ENCODE results near the gene DGCR2.

Gene DGCR2

GRCh38 chr22:19121631-19122142 is 525 bp downstream of the DGCR2 start:
- H4K20me1 ChIP-seq (ENCODE audit: insufficient read depth, low read length), result peaks cover 48% of the 10 kb centered on the region
- no peaks in the 10 kb centered on the region for H3K9me3 ChIP-seq (ENCODE audit: insufficient read depth, low read length)
- peaks cover 55% of the 10 kb centered on the region for H3K79me2 ChIP-seq (ENCODE audit: low read length)
- TF ChIP-seq EZH2phosphoT487 (IDR thresholded peaks at IDR 0.05; ENCODE audit: low read depth) (no peak), CTCF (IDR thresholded peaks at IDR 0.05; ENCODE audit: low read depth, low read length) (no peak)
- H3K27me3 ChIP-seq (ENCODE audit: low read depth, low read length), result no peaks in the 10 kb centered on the region
- peak overlapping the region; percentile 89 for H3K4me2 ChIP-seq (ENCODE audit: low read length)
- H3K27ac ChIP-seq (ENCODE audit: low read length), result peak overlapping the region; percentile 55
- H3K4me1 ChIP-seq (ENCODE audit: low read length), result peaks cover 21% of the 10 kb centered on the region
- H2AFZ ChIP-seq (ENCODE audit: low read depth, low read length), result peak overlapping the region; percentile 86; the same call in 1 of the 2 replicates
- H3K9ac ChIP-seq (ENCODE audit: low read length), result peak overlapping the region; percentile 92
- peak overlapping the region; percentile 88 for H3K4me3 ChIP-seq (ENCODE audit: low read length)
- peaks cover 5% of the 10 kb centered on the region for H3K36me3 ChIP-seq (replicated peaks; ENCODE audit: low read depth, low read length)

- Histone ChIP-seq H3K4me1 (ENCODE audit: low read length) (peaks cover 21% of the 10 kb centered on the region), H3K79me2 (ENCODE audit: low read length) (peaks cover 61% of the 10 kb centered on the region), H3K36me3 (replicated peaks; ENCODE audit: low read depth, low read length) (peaks cover 5% of the 10 kb centered on the region), H3K4me3 (ENCODE audit: low read length) (peak overlapping the region; percentile 88), H2AFZ (ENCODE audit: low read depth, low read length) (no peak overlapping the region), H3K27ac (ENCODE audit: low read length) (no peak overlapping the region), H3K9me3 (ENCODE audit: insufficient read depth, low read length) (no peaks in the 10 kb centered on the region), H3K9ac (ENCODE audit: low read length) (peak overlapping the region; percentile 92), H3K27me3 (ENCODE audit: low read depth, low read length) (no peaks in the 10 kb centered on the region), H3K4me2 (ENCODE audit: low read length) (peak overlapping the region; percentile 89), H4K20me1 (ENCODE audit: insufficient read depth, low read length) (peaks cover 55% of the 10 kb centered on the region)
- TF ChIP-seq EZH2phosphoT487 (IDR thresholded peaks at IDR 0.05; ENCODE audit: low read depth), result no peak
- no peak for TF ChIP-seq CTCF (IDR thresholded peaks at IDR 0.05; ENCODE audit: low read depth, low read length)
Measured at GRCh38 chr22:19120829-19121630, 1.2 kb downstream of the DGCR2 start.

DNA sequence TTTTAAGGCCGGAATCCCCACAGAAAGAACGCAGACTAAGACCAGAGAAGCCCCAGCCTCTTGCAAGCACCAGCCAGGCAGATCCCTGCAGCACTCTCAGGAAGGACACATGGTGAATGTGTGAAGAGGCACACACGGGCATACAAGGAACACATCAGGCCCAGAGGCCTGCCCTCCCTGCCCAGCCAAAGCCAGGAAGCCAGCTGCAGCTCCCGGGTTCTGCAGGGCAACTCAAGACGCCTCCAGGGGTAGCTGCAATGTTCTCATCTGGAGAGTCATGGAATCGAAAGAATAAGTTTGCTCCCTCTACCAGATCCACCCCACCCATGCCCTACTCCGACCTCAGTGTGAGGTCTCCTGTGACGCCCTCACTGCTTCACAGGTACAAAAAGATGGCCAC is 2.3 kb downstream of the DGCR2 start:
- no peak for TF ChIP-seq EZH2phosphoT487 (IDR thresholded peaks at IDR 0.05; ENCODE audit: low read depth)
- TF ChIP-seq CTCF (IDR thresholded peaks at IDR 0.05; ENCODE audit: low read depth, low read length), result no peak
- Histone ChIP-seq H3K36me3 (replicated peaks; ENCODE audit: low read depth, low read length) (peaks cover 5% of the 10 kb centered on the region), H4K20me1 (ENCODE audit: insufficient read depth, low read length) (peaks cover 65% of the 10 kb centered on the region), H3K4me2 (ENCODE audit: low read length) (no peak overlapping the region), H3K79me2 (ENCODE audit: low read length) (peaks cover 72% of the 10 kb centered on the region), H2AFZ (ENCODE audit: low read depth, low read length) (no peak overlapping the region), H3K9ac (ENCODE audit: low read length) (no peak overlapping the region), H3K4me3 (ENCODE audit: low read length) (no peak overlapping the region), H3K9me3 (ENCODE audit: insufficient read depth, low read length) (no peaks in the 10 kb centered on the region), H3K27me3 (ENCODE audit: low read depth, low read length) (no peaks in the 10 kb centered on the region), H3K27ac (ENCODE audit: low read length) (no peak overlapping the region), H3K4me1 (ENCODE audit: low read length) (peaks cover 21% of the 10 kb centered on the region)

DNA sequence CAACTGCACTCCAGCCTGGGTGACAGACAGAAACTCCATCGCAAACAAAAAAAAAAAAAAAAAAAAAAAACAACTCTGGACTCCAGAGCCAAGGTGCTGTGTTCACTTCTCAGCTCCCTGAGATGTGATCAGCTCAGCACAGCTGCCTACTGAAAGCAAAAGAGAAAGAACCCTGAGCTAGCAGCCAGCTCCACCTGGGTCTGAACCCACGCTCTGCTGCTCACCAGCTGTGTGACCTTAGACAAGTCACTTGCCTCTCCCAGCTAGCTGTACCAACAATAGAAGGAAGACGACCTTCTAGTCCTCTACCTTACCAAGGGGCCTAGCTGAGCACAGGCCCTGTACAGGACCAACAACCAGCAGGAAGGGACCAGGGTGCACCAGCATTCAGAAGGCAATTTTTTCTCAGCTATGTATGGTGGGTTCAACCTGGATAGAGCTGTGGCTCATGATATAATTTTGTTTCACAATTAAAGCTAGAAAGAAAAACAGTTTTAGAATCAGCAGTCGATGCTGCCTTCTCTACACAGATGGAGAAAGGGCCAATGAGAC is 3.8 kb downstream of the DGCR2 start:
- Histone ChIP-seq H3K9me3 (ENCODE audit: insufficient read depth, low read length) (no peaks in the 10 kb centered on the region), H3K27ac (ENCODE audit: low read length) (no peak overlapping the region), H2AFZ (ENCODE audit: low read depth, low read length) (no peak overlapping the region), H3K27me3 (ENCODE audit: low read depth, low read length) (no peaks in the 10 kb centered on the region), H3K4me3 (ENCODE audit: low read length) (no peak overlapping the region), H3K36me3 (replicated peaks; ENCODE audit: low read depth, low read length) (peaks cover 7% of the 10 kb centered on the region), H3K79me2 (ENCODE audit: low read length) (peaks cover 86% of the 10 kb centered on the region), H4K20me1 (ENCODE audit: insufficient read depth, low read length) (peaks cover 76% of the 10 kb centered on the region), H3K4me1 (ENCODE audit: low read length) (peaks cover 21% of the 10 kb centered on the region), H3K9ac (ENCODE audit: low read length) (no peak overlapping the region), H3K4me2 (ENCODE audit: low read length) (no peak overlapping the region)
- TF ChIP-seq EZH2phosphoT487 (IDR thresholded peaks at IDR 0.05; ENCODE audit: low read depth), result no peak
- TF ChIP-seq CTCF (IDR thresholded peaks at IDR 0.05; ENCODE audit: low read depth, low read length), result no peak

All from OCI-LY3 (cell line).